CD4-positive, alpha-beta T cell treated with Interleukin-2 at 100 ng/mL for 4 hours (primary cell): ENCODE data around the gene SLC25A24.
"Not testable (repeated sequence)": the region's sequence is repeated elsewhere in the genome, so short reads cannot be mapped to it uniquely, and the experiment has no call there.

Experiments
- DNase-seq: peaks from one replicate; pipeline ENCODE4 v3.0.0-alpha.2; 2020; ENCODE audit warnings: low spot score

The SLC25A24 gene

GRCh38 chr1:108194051-108194450 is 6.1 kb downstream of the SLC25A24 start:
- DNase-seq: no peak

GRCh38 chr1:108193333-108193732 is 6.8 kb downstream of the SLC25A24 start:
- no peak for DNase-seq

- no peak for DNase-seq
Measured at GRCh38 chr1:108192581-108192980, 7.6 kb downstream of the SLC25A24 start.

GRCh38 chr1:108190686-108191416 is 9.3 kb downstream of the SLC25A24 start:
- DNase-seq: no peak

- DNase-seq: no peak
Measured at GRCh38 chr1:108190001-108190634, 10.0 kb downstream of the SLC25A24 start.

GRCh38 chr1:108188801-108189200 is 11.3 kb downstream of the SLC25A24 start:
- DNase-seq: no peak

GRCh38 chr1:108182959-108183700 is 17.0 kb downstream of the SLC25A24 start:
- DNase-seq: no peak

- DNase-seq: no peak
Measured at GRCh38 chr1:108179018-108179417, 21.1 kb downstream of the SLC25A24 start.

- not testable (repeated sequence) for DNase-seq
Measured at GRCh38 chr1:108162409-108162808, 37.7 kb downstream of the SLC25A24 start.

- DNase-seq: not testable (repeated sequence)
Measured at GRCh38 chr1:108159951-108160350, 40.2 kb downstream of the SLC25A24 start.

- no peak for DNase-seq
Measured at GRCh38 chr1:108158893-108159453, 41.2 kb downstream of the SLC25A24 start.

- no peak for DNase-seq
Measured at GRCh38 chr1:108154314-108154713, 45.8 kb downstream of the SLC25A24 start.

- no peak for DNase-seq
Measured at GRCh38 chr1:108152782-108153222, 47.3 kb downstream of the SLC25A24 start.

GRCh38 chr1:108151548-108151947 is 48.6 kb downstream of the SLC25A24 start:
- DNase-seq: no peak

- DNase-seq: no peak
Measured at GRCh38 chr1:108149796-108150467, 50.2 kb downstream of the SLC25A24 start.

- DNase-seq: not testable (repeated sequence)
Measured at GRCh38 chr1:108144569-108144968, 55.6 kb downstream of the SLC25A24 start.

GRCh38 chr1:108142773-108143394 is 57.3 kb downstream of the SLC25A24 start:
- DNase-seq: no peak

- DNase-seq: no peak
Measured at GRCh38 chr1:108142258-108142657, 57.9 kb downstream of the SLC25A24 start.

GRCh38 chr1:108141621-108142020 is 58.5 kb downstream of the SLC25A24 start:
- no peak for DNase-seq

GRCh38 chr1:108140936-108141335 is 59.2 kb downstream of the SLC25A24 start:
- no peak for DNase-seq

- no peak for DNase-seq
Measured at GRCh38 chr1:108140177-108140576, 60.0 kb downstream of the SLC25A24 start.
